H1 (cell line): ENCODE data around the gene NDUFAF7. TPM values are rescaled to one million over a fixed set of nuclear protein-coding genes. Genes with fewer than 3 reads are reported as not detected.
A peak's percentile ranks its signal among the peaks of the same experiment; 100 is the strongest.

ENCODE experiments used
- CTCF ChIA-PET: fragments of 300-600 bp; sonication (Branson Sonifier 250); formaldehyde crosslinking; loops from one replicate; lab custom pipeline; 2021; ENCODE audit not compliant: partially characterized antibody; lab: Charles Lee
- POLR2A ChIA-PET: fragments of 300-600 bp; sonication (Branson Sonifier 250); formaldehyde crosslinking; loops from one replicate; lab custom pipeline; 2021; ENCODE audit warnings: inconsistent platforms; ENCODE audit not compliant: partially characterized antibody; lab: Charles Lee
- DNase-seq, 2 experiments: peaks; one replicate each; pipeline versions ENCODE4 v3.0.0 to v3.0.0-alpha.2; 2010 to 2022; ENCODE audit warnings: low spot score in 2 of 2, low read depth in 1 of 2, mixed read lengths in 1 of 2
- FAIRE-seq: peaks from 2 replicates; lab custom pipeline; 2011; peaks lifted over from hg19 to GRCh38; lab: Jason Lieb, UNC
- H2AFZ ChIP-seq: 2 replicates; pipeline ENCODE4 v1.8.1; 2012; ENCODE audit warnings: low read length, inconsistent platforms
- H2AK5ac ChIP-seq: 2 replicates; pipeline ENCODE4 v1.6.1; 2013; ENCODE audit warnings: low read depth, low read length
- H2BK120ac ChIP-seq: replicated peaks from 2 replicates; pipeline ENCODE3; 2013; ENCODE audit warnings: low read depth, low read length, inconsistent platforms
- H2BK12ac ChIP-seq: 2 replicates; pipeline ENCODE4 v1.6.1; 2013; ENCODE audit warnings: low read depth, low read length
- H2BK15ac ChIP-seq: 2 replicates; pipeline ENCODE4 v1.6.1; 2013; ENCODE audit warnings: low read length
- H2BK20ac ChIP-seq: 2 replicates; pipeline ENCODE4 v1.6.1; 2013; ENCODE audit warnings: low read length
- H2BK5ac ChIP-seq: 2 replicates; pipeline ENCODE4 v1.6.1; 2013; ENCODE audit warnings: low read depth, low read length
- H3K14ac ChIP-seq: 2 replicates; pipeline ENCODE4 v1.6.1; 2013; ENCODE audit warnings: inconsistent platforms; ENCODE audit not compliant: insufficient read length
- H3K18ac ChIP-seq: 2 replicates; pipeline ENCODE4 v1.6.1; 2013; ENCODE audit warnings: low read length; ENCODE audit errors: extremely low read depth
- H3K23ac ChIP-seq: 2 replicates; pipeline ENCODE4 v1.6.1; 2013; ENCODE audit warnings: inconsistent platforms; ENCODE audit not compliant: insufficient read length
- H3K23me2 ChIP-seq: 2 replicates; pipeline ENCODE4 v1.6.1; 2013; ENCODE audit warnings: low read depth, low read length
- H3K27ac ChIP-seq: 2 replicates; pipeline ENCODE4 v1.6.1; 2011; ENCODE audit warnings: low read depth, low read length, inconsistent platforms
- H3K27me3 ChIP-seq, 4 experiments: replicated peaks in 1 of 4; 1 replicate in 1 of 4; 2 replicates in 3 of 4; pipeline versions ENCODE4 v1.6.1 to v1.8.1; 2011 to 2013; ENCODE audit warnings: low read length in 3 of 4, mild to moderate bottlenecking in 3 of 4, inconsistent platforms in 2 of 4, mixed read lengths in 2 of 4, moderate library complexity in 1 of 4; ENCODE audit not compliant: control insufficient read depth in 3 of 4, insufficient read depth in 3 of 4; ENCODE audit errors: extremely low read depth in 1 of 4
- H3K36me3 ChIP-seq, 4 experiments: 2 replicates each; pipeline versions ENCODE4 v1.6.1 to v1.8.1; 2011 to 2013; ENCODE audit warnings: mild to moderate bottlenecking in 4 of 4, low read length in 3 of 4, moderate library complexity in 2 of 4, control low read depth in 1 of 4, inconsistent platforms in 1 of 4; ENCODE audit not compliant: insufficient read depth in 4 of 4, control insufficient read depth in 2 of 4
- H3K4ac ChIP-seq: replicated peaks from 2 replicates; pipeline ENCODE3; 2013; ENCODE audit warnings: low read length, low read depth, mixed read lengths, inconsistent platforms; ENCODE audit not compliant: insufficient read length
- H3K4me1 ChIP-seq, 4 experiments: replicated peaks in 1 of 4; 1 replicate in 1 of 4; 2 replicates in 3 of 4; pipeline versions ENCODE4 v1.6.1 to v1.8.1; 2011 to 2013; ENCODE audit warnings: low read length in 3 of 4, inconsistent platforms in 2 of 4, mixed read lengths in 1 of 4; ENCODE audit not compliant: insufficient read depth in 4 of 4, control insufficient read depth in 3 of 4
- H3K4me2 ChIP-seq, 2 experiments: 2 replicates each; pipeline versions ENCODE4 v1.6.1 to v1.8.1; 2011 to 2013; ENCODE audit warnings: low read depth in 2 of 2, low read length in 2 of 2, control low read depth in 1 of 2, inconsistent platforms in 1 of 2, mild to moderate bottlenecking in 1 of 2; ENCODE audit not compliant: insufficient read depth in 1 of 2
- H3K4me3 ChIP-seq, 4 experiments: fragments of 200-600, 300-600 bp in 1 of 4; sonication (generic), shearing (Covaris generic), sonication (Bioruptor Twin) in 1 of 4; 2 replicates each; pipeline versions ENCODE4 v1.5.1 to v1.8.1; 2011 to 2016; ENCODE audit warnings: low read length in 4 of 4, low read depth in 3 of 4, control low read depth in 2 of 4, inconsistent platforms in 2 of 4, mild to moderate bottlenecking in 2 of 4, mixed read lengths in 1 of 4, moderate library complexity in 1 of 4; ENCODE audit not compliant: insufficient read depth in 2 of 4; ENCODE audit errors: extremely low read depth in 1 of 4
- H3K56ac ChIP-seq: replicated peaks from 2 replicates; pipeline ENCODE3; 2013; ENCODE audit warnings: low read depth, mild to moderate bottlenecking, mixed read lengths, low read length, inconsistent platforms; ENCODE audit not compliant: insufficient read length
- H3K79me1 ChIP-seq: 2 replicates; pipeline ENCODE4 v1.6.1; 2013; ENCODE audit warnings: low read depth, low read length, control low read depth
- H3K79me2 ChIP-seq, 2 experiments: 2 replicates each; pipeline versions ENCODE4 v1.6.1 to v1.8.1; 2012 to 2013; ENCODE audit warnings: low read length in 2 of 2, mild to moderate bottlenecking in 2 of 2, inconsistent platforms in 1 of 2; ENCODE audit not compliant: insufficient read depth in 2 of 2, control insufficient read depth in 1 of 2
- H3K9ac ChIP-seq, 4 experiments: replicated peaks in 1 of 4; 1 replicate in 1 of 4; 2 replicates in 3 of 4; pipeline versions ENCODE4 v1.6.1 to v1.8.1; 2011 to 2013; ENCODE audit warnings: low read depth in 3 of 4, low read length in 3 of 4, control low read depth in 2 of 4, mild to moderate bottlenecking in 2 of 4, moderate library complexity in 2 of 4, inconsistent platforms in 1 of 4; ENCODE audit errors: extremely low read depth in 1 of 4
- H3K9me3 ChIP-seq, 2 experiments: 2 replicates each; pipeline versions ENCODE4 v1.6.1 to v1.8.1; 2012 to 2013; ENCODE audit warnings: mild to moderate bottlenecking in 2 of 2, moderate library complexity in 2 of 2, control low read depth in 1 of 2, inconsistent platforms in 1 of 2, low read depth in 1 of 2, low read length in 1 of 2, mixed read lengths in 1 of 2; ENCODE audit not compliant: insufficient read depth in 2 of 2
- H4K20me1 ChIP-seq, 2 experiments: replicated peaks in 1 of 2; 2 replicates each; pipeline versions ENCODE3 to v1.8.1; 2011 to 2013; ENCODE audit warnings: inconsistent platforms in 2 of 2, low read length in 2 of 2, mild to moderate bottlenecking in 1 of 2; ENCODE audit not compliant: insufficient read depth in 2 of 2, control insufficient read depth in 1 of 2
- H4K5ac ChIP-seq: 2 replicates; pipeline ENCODE4 v1.6.1; 2013; ENCODE audit warnings: low read length, low read depth, mixed read lengths, inconsistent platforms; ENCODE audit not compliant: insufficient read length
- H4K8ac ChIP-seq: 2 replicates; pipeline ENCODE4 v1.8.0; 2013; ENCODE audit warnings: mild to moderate bottlenecking, moderate library complexity, low read length, inconsistent platforms; ENCODE audit not compliant: insufficient read depth; ENCODE audit errors: extremely low read depth
- H4K91ac ChIP-seq: replicated peaks from 2 replicates; pipeline ENCODE3; 2013; ENCODE audit warnings: low read length, mixed read lengths, inconsistent platforms; ENCODE audit not compliant: insufficient read length
- BCL11A ChIP-seq, 2 experiments: IDR thresholded peaks; one replicate each; pipeline ENCODE4 v1.6.1; 2011; ENCODE audit warnings: low read depth in 2 of 2, low read length in 2 of 2, mild to moderate bottlenecking in 2 of 2
- RAD21 ChIP-seq, 2 experiments: IDR thresholded peaks in 1 of 2; conservative IDR thresholded peaks in 1 of 2; 2 replicates each; pipeline ENCODE4 v1.6.1; 2011; ENCODE audit warnings: low read depth in 2 of 2, low read length in 2 of 2, improper control_type of control experiment in 1 of 2, inconsistent platforms in 1 of 2, mild to moderate bottlenecking in 1 of 2, moderate library complexity in 1 of 2
- WGBS, 2 experiments: shearing (Covaris generic) in 1 of 2; methylation state at CpG; one replicate each; pipeline versions ENCODE4 v1.1.6 to v1.1.7; 2013 to 2015; ENCODE audit warnings: low lambda C conversion rate in 2 of 2, mixed read lengths in 2 of 2, inconsistent platforms in 1 of 2, low coverage in 1 of 2, missing lambda C conversion rate in 1 of 2; ENCODE audit not compliant: insufficient replicate concordance in 2 of 2, insufficient coverage in 1 of 2, insufficient read length in 1 of 2; ENCODE audit errors: extremely low coverage in 1 of 2, missing lambda C conversion rate in 1 of 2; 5-methylcytosine and 5-hydroxymethylcytosine counted together
- polyA plus RNA-seq, 7 experiments: library from polyadenylated mRNA; depleted of rRNA in 3 of 7; stranded (reverse) in 5 of 7; unstranded in 2 of 7; fragments of >200 nt in 5 of 7; fragments of 200-250 nt in 2 of 7; gene quantifications; 1 replicate in 5 of 7; 2 replicates in 1 of 7; 4 replicates in 1 of 7; pipeline versions ENCODE4 v1.2.1 to v1.2.3, GENCODE V29; 2011 to 2013; ENCODE audit warnings: missing spikeins in 2 of 7, mixed read lengths in 2 of 7
- total RNA-seq: library from RNA; stranded (reverse); fragmentation: NEBNext Ultra II Directional; extraction: Animal tissue kit (Norgen Biotek cat#: 25700); gene quantifications from 2 replicates; pipeline ENCODE4 v1.2.1, GENCODE V29; 2021

NDUFAF7 gene
- total and polyA plus RNA-seq, 2 of the 8 experiments (the other 6 are each of a cell fraction or from before 2014, with no cell fraction given), result 50.2 to 56.0 TPM

DNA sequence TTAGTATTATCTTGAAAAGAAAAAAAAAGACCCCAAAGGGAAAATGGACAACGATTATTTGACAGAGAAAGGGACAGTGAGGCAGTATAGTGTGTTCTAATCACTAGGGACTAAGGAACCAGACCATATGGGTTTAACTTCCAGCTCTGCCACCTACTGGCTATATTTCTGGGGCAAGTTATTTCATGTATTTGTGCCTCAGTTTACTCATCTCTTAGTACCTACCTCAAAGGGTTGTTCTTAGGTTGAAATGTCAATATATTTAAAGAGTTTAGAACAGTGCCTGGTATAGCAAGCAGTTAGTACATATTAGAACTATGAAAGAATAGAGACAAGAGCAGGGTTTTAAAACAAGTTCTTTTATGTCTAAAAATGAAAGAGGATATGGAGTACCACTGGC lies 50.5 kb downstream of the NDUFAF7 start:
- WGBS, 2 experiments, result 100% methylated on average over 1 of the region's 1 CpG; no CpG with 5 or more reads in 1 of the 2 experiments
- Histone ChIP-seq H2AFZ (no peak overlapping the region), H2BK120ac (no peak overlapping the region), H2BK15ac (no peak overlapping the region), H3K9me3 (no peaks in the 10 kb centered on the region), H2AK5ac (no peak overlapping the region), H4K5ac (no peak overlapping the region), H3K9ac (no peak overlapping the region), H4K8ac (no peak overlapping the region), H2BK5ac (no peak overlapping the region), H3K4me3 (no peak overlapping the region), H3K14ac (no peak overlapping the region), H3K56ac (no peak overlapping the region), H3K4me2 (no peak overlapping the region), H3K4ac (no peak overlapping the region), H4K91ac (no peak overlapping the region), H3K27me3 (no peaks in the 10 kb centered on the region), H3K23ac (no peak overlapping the region), H3K23me2 (no peaks in the 10 kb centered on the region), H2BK12ac (no peak overlapping the region), H2BK20ac (no peak overlapping the region), H3K27ac (no peak overlapping the region), H3K18ac (no peak overlapping the region), H3K4me1 (no peaks in the 10 kb centered on the region), H3K79me1 (no peaks in the 10 kb centered on the region), H4K20me1 (no peaks in the 10 kb centered on the region), H3K36me3 (peaks cover 0 to 61% (median 18%) of the 10 kb centered on the region in 4 experiments; a peak in 7 of 8 replicates), H3K79me2 (no peaks in the 10 kb centered on the region)
- DNase-seq (no peak), FAIRE-seq (no peak)
- ChIA-PET POLR2A (no interaction called here), CTCF (no interaction called here)
- TF ChIP-seq RAD21 (IDR thresholded peaks at IDR 0.05 in 1 of 2, conservative IDR thresholded peaks at IDR 0.05 in 1 of 2; ENCODE audit: low read depth in 2 of 2, low read length in 2 of 2), result peak in 1 of 2 experiments; percentile 20; a peak in 3 of 4 replicates
- TF ChIP-seq BCL11A (IDR thresholded peaks at IDR 0.05; ENCODE audit: low read depth in 2 of 2, low read length in 2 of 2), result no peak
